HFFc6 (cell line): ENCODE results near the gene PARD3. TPM values are rescaled to one million over a fixed set of nuclear protein-coding genes. Genes with fewer than 3 reads are reported as not detected.

Source experiments
- DNase-seq: peaks from one replicate; pipeline ENCODE4 v3.0.0-alpha.2; 2018
- H3K27ac Mint-ChIP-seq: 2 replicates; pipeline ENCODE4 v1.8.0; 2020; ENCODE audit warnings: mild to moderate bottlenecking, mixed read lengths
- H3K27me3 Mint-ChIP-seq: 2 replicates; pipeline ENCODE4 v1.8.0; 2021; ENCODE audit warnings: mild to moderate bottlenecking, moderate library complexity, mixed read lengths; ENCODE audit not compliant: insufficient read depth
- H3K36me3 Mint-ChIP-seq: 2 replicates; pipeline ENCODE4 v1.8.0; 2021; ENCODE audit warnings: low read depth, mixed read lengths
- H3K4me1 Mint-ChIP-seq: 2 replicates; pipeline ENCODE4 v1.8.0; 2020; ENCODE audit warnings: low read depth, mixed read lengths
- H3K4me3 Mint-ChIP-seq: 2 replicates; pipeline ENCODE4 v1.8.0; 2020; ENCODE audit warnings: mild to moderate bottlenecking, moderate library complexity, mixed read lengths
- H3K9me3 Mint-ChIP-seq: 2 replicates; pipeline ENCODE4 v1.8.0; 2020; ENCODE audit warnings: mild to moderate bottlenecking, mixed read lengths
- CTCF ChIP-seq: fragments of 200-600 bp; sonication (generic); IDR thresholded peaks from 2 replicates; pipeline ENCODE4 v1.5.0; 2021; ENCODE audit warnings: antibody characterized with exemption, mild to moderate bottlenecking
- total RNA-seq, 6 experiments: library from RNA; stranded (reverse); fragmentation: NEBNext Ultra II Directional; extraction: Animal tissue kit (Norgen Biotek cat#: 25700); gene quantifications; 2 replicates in 1 of 6; 3 replicates in 5 of 6; pipeline ENCODE4 v1.2.3, GENCODE V29; 2021

The PARD3 gene
- total RNA-seq, 6 experiments from 2014 or later = 19.9 to 24.3 (median 23.1) TPM

DNA sequence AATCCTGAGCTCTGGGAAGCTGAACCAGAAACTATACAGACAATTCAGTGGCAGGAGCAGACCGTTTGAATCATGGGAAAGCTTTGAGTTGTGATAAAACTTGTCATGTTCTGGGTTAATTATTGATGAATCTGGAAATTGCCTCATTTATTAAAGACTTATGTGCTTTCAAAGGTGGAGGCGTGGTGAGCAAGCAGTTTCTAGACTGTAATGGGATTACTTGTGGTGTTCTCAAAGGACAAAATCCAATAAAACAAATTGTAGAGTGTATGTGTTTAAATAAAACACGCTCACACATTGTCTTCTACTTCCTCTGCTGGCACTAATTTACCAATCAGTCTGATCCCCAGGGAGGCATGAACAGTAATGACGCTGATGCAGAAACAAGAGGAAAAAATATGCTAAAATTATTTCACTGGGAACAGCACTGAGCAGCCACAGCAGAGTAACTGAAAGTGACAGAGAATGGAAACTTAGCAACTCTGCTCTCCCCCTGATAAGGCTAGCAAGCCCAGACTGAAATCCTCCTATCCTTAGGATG lies 25.1 kb downstream of the PARD3 start:
- Mint-ChIP-seq H3K36me3 (peaks cover 14% of the 10 kb centered on the region), H3K4me3 (no peak overlapping the region), H3K9me3 (no peaks in the 10 kb centered on the region), H3K4me1 (peaks cover 27% of the 10 kb centered on the region), H3K27me3 (no peaks in the 10 kb centered on the region), H3K27ac (0 out of 2 replicates have a peak overlapping the region, but pooled peaks have one; percentile 32)
- no peak for TF ChIP-seq CTCF
- DNase-seq = no peak

GRCh38 chr10:34786464-34786863 lies 28.6 kb downstream of the PARD3 start:
- Mint-ChIP-seq H3K27me3 (no peaks in the 10 kb centered on the region), H3K4me3 (no peak overlapping the region), H3K36me3 (peaks cover 10% of the 10 kb centered on the region), H3K27ac (peak overlapping the region; percentile 19; the same call in 1 of the 2 replicates), H3K9me3 (no peaks in the 10 kb centered on the region), H3K4me1 (peaks cover 34% of the 10 kb centered on the region)
- peak; percentile 36 for DNase-seq
- TF ChIP-seq CTCF = no peak

GRCh38 chr10:34781711-34782110 lies 33.4 kb downstream of the PARD3 start:
- peaks cover 52% of the 10 kb centered on the region for H3K4me1 Mint-ChIP-seq
- H3K27me3 Mint-ChIP-seq = no peaks in the 10 kb centered on the region
- no peak for DNase-seq

DNA sequence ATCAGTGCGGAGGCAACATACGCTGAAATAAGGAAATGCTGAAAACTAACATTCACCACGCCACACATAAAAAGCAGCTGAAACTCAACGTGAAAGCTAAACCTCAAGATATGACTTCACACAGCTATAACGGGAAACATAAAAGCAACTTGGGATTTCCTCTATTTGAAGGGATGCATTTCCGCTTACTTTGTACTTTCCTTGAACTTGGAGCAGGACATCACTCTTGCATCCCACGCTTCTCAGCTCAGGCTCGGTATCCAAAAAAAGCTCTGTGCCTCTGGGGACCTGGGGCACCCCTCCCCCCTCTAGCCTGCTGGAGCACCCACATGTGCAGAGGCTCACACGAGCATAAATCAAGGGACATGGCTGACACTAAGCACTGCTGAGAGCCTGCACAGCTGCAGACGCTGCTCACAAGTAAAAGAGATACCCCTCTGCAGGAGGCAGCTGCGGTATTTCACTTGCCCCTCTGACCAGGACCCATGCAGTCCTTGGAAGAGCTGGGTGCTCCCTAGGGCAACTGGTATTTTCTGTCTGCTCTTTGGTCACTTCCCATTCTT lies 34.2 kb downstream of the PARD3 start:
- no peaks in the 10 kb centered on the region for H3K36me3 Mint-ChIP-seq
- H3K4me1 Mint-ChIP-seq = peaks cover 50% of the 10 kb centered on the region

More at GRCh38 chr10:34781711-34782110, 33.4 kb downstream of the PARD3 start:
- no peak for TF ChIP-seq CTCF
- Mint-ChIP-seq H3K4me3 (no peak overlapping the region), H3K9me3 (no peaks in the 10 kb centered on the region), H3K27ac (peak overlapping the region; percentile 79; the same call in 1 of the 2 replicates), H3K36me3 (no peaks in the 10 kb centered on the region)

DNA sequence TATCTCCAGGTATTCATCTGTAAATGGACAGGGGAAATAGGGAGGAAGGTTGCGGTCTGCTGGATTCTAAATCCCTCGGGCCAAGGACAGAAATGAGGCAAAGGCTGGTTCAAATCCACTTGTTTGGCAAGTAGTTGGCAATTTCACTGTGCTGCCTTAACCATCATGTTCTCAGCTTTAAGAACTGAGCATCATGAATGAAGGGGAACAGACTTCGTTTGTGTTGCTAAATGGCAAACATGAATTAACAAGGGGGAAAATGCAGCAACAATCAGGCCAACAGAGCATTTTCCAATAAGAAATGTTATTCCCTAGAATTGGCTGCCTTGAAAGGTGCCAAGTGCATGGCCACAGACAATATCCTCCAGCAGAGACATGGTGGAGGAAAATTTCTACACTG lies 36.9 kb downstream of the PARD3 start:
- H3K4me3 Mint-ChIP-seq = no peak overlapping the region
- no peaks in the 10 kb centered on the region for H3K27me3 Mint-ChIP-seq
- H3K27ac Mint-ChIP-seq = no peak overlapping the region
- TF ChIP-seq CTCF = no peak
- DNase-seq = no peak
- no peaks in the 10 kb centered on the region for H3K9me3 Mint-ChIP-seq
- H3K36me3 Mint-ChIP-seq = no peaks in the 10 kb centered on the region
- peaks cover 52% of the 10 kb centered on the region for H3K4me1 Mint-ChIP-seq

More for the DNA sequence above, 34.2 kb downstream of the PARD3 start:
- no peak for TF ChIP-seq CTCF
- no peaks in the 10 kb centered on the region for H3K27me3 Mint-ChIP-seq
- no peak for DNase-seq
- H3K27ac Mint-ChIP-seq = peak overlapping the region; percentile 79
- no peaks in the 10 kb centered on the region for H3K9me3 Mint-ChIP-seq
- peak overlapping the region; percentile 80 for H3K4me3 Mint-ChIP-seq
